HepG2 (cell line): Measurements from ENCODE around the gene EZH1. TPM values are rescaled to one million over a fixed set of nuclear protein-coding genes. Genes with fewer than 3 reads are reported as not detected.

Experiments
- ATAC-seq: fragments of 200-7000 bp; cut with Tn5 transposase; 3 replicates; pipeline ENCODE4 v1.9.1; 2020; ENCODE audit warnings: mild to moderate bottlenecking, moderate library complexity
- BruUV-seq: library from RNA; stranded (reverse); fragments of 400-500 nt; replicated peaks from 2 replicates; lab custom pipeline; 2021; lab: Mats Ljungman, UMichigan
- CTCF ChIA-PET: fragments of 300-600 bp; formaldehyde crosslinking; extraction: SDS; loops from one replicate; lab custom pipeline; 2021; ENCODE audit warnings: low total read pairs, inconsistent platforms, low intra/inter-chr PET ratio; lab: Yijun Ruan, JAX
- POLR2A ChIA-PET: fragments of 350-600 bp; sonication (Branson Sonifier 250); formaldehyde crosslinking; loops from one replicate; lab custom pipeline; 2020; ENCODE audit warnings: antibody characterized with exemption, inconsistent platforms; lab: Yijun Ruan, JAX
- DNase-seq: peaks from one replicate; pipeline ENCODE4 v3.0.0-alpha.2; 2015; ENCODE audit warnings: low spot score
- FAIRE-seq: peaks from 3 replicates; lab custom pipeline; 2011; peaks lifted over from hg19 to GRCh38; lab: Jason Lieb, UNC
- H2AFZ ChIP-seq: one replicate; pipeline ENCODE4 v1.6.1; 2011; ENCODE audit warnings: low read length, inconsistent platforms
- H3K27ac ChIP-seq: fragments of 300-600 bp; 3 replicates; pipeline ENCODE4 v1.8.0; 2011; ENCODE audit warnings: mixed run types, mild to moderate bottlenecking, mixed read lengths, low read length, inconsistent platforms; ENCODE audit not compliant: insufficient read depth; ENCODE audit errors: extremely low read length
- H3K27me3 ChIP-seq, 2 experiments: fragments of 200-600 bp in 1 of 2; 2 replicates in 1 of 2; 3 replicates in 1 of 2; pipeline versions ENCODE4 v1.6.0 to v1.8.0; 2011; ENCODE audit warnings: low read length in 2 of 2, mild to moderate bottlenecking in 2 of 2, moderate library complexity in 2 of 2, inconsistent platforms in 1 of 2; ENCODE audit not compliant: insufficient read depth in 2 of 2, control insufficient read depth in 1 of 2
- H3K36me3 ChIP-seq, 2 experiments: fragments of 200-600 bp in 1 of 2; replicated peaks in 1 of 2; 2 replicates in 1 of 2; 3 replicates in 1 of 2; pipeline versions ENCODE4 v1.5.1 to v1.8.0; 2011; ENCODE audit warnings: low read length in 2 of 2, inconsistent platforms in 1 of 2; ENCODE audit not compliant: insufficient read depth in 2 of 2, control insufficient read depth in 1 of 2
- H3K4me1 ChIP-seq: 2 replicates; pipeline ENCODE4 v1.5.1; 2012; ENCODE audit warnings: low read length, inconsistent platforms; ENCODE audit not compliant: insufficient read depth
- H3K4me2 ChIP-seq: 2 replicates; pipeline ENCODE4 v1.6.0; 2011; ENCODE audit warnings: low read depth, low read length, inconsistent platforms
- H3K4me3 ChIP-seq, 3 experiments: fragments of 200-600 bp in 1 of 3; sonication (generic), shearing (Covaris generic) in 1 of 3; replicated peaks in 1 of 3; 2 replicates each; pipeline ENCODE4 v1.5.1; 2011 to 2016; ENCODE audit warnings: low read length in 3 of 3, inconsistent platforms in 2 of 3, low read depth in 2 of 3, mild to moderate bottlenecking in 2 of 3, control low read depth in 1 of 3, mixed read lengths in 1 of 3; ENCODE audit not compliant: insufficient read depth in 1 of 3
- H3K79me2 ChIP-seq: one replicate; pipeline ENCODE4 v1.6.1; 2011; ENCODE audit warnings: low read length, inconsistent platforms; ENCODE audit not compliant: insufficient read depth
- H3K9ac ChIP-seq: 2 replicates; pipeline ENCODE4 v1.6.0; 2011; ENCODE audit warnings: mild to moderate bottlenecking, low read depth, low read length, inconsistent platforms; ENCODE audit not compliant: insufficient read depth
- H3K9me3 ChIP-seq: 2 replicates; pipeline ENCODE4 v1.5.1; 2012; ENCODE audit warnings: mild to moderate bottlenecking, low read length
- H4K20me1 ChIP-seq: 2 replicates; pipeline ENCODE4 v1.6.0; 2011; ENCODE audit warnings: inconsistent platforms, mild to moderate bottlenecking, low read length, moderate library complexity; ENCODE audit not compliant: insufficient read depth
- ARNT ChIP-seq: fragments of 450-650 bp; IDR thresholded peaks from 2 replicates; pipeline ENCODE4 v1.6.1; 2017
- CHD4 ChIP-seq: fragments of 200-600 bp; sonication (generic); IDR thresholded peaks from 2 replicates; pipeline ENCODE4 v1.7.0; 2017; ENCODE audit warnings: mild to moderate bottlenecking, low read length, borderline replicate concordance
- ELF1 ChIP-seq: sonication (generic); formaldehyde crosslinking; IDR thresholded peaks from 2 replicates; pipeline ENCODE4 v1.4.0; 2020; ENCODE audit warnings: missing genetic modification reagents
- HNF4G ChIP-seq, 2 experiments: sonication (generic) in 1 of 2; formaldehyde crosslinking in 1 of 2; IDR thresholded peaks; 2 replicates each; pipeline versions ENCODE4 v1.4.0 to v1.6.1; 2011 to 2020; ENCODE audit warnings: borderline replicate concordance in 2 of 2, low read depth in 2 of 2, mild to moderate bottlenecking in 2 of 2, low read length in 1 of 2, missing genetic modification reagents in 1 of 2, moderate library complexity in 1 of 2
- SP1 ChIP-seq, 2 experiments: fragments of 450-650 bp in 1 of 2; sonication (generic) in 1 of 2; formaldehyde crosslinking in 1 of 2; IDR thresholded peaks; 2 replicates each; pipeline versions ENCODE4 v1.4.0 to v1.6.1; 2016 to 2020; ENCODE audit warnings: missing genetic modification reagents in 1 of 2
- SYNCRIP ChIP-seq: fragments of 200-400 bp; formaldehyde crosslinking; IDR thresholded peaks from 2 replicates; pipeline ENCODE4 v1.6.1; 2018; ENCODE audit warnings: mild to moderate bottlenecking, low read depth, low read length; ENCODE audit not compliant: insufficient read depth
- TCF7L2 ChIP-seq: IDR thresholded peaks from 2 replicates; pipeline ENCODE4 v1.6.1; 2011; ENCODE audit warnings: mild to moderate bottlenecking, low read depth, low read length, moderate library complexity
- ZBTB38 ChIP-seq: sonication (generic); formaldehyde crosslinking; IDR thresholded peaks from 2 replicates; pipeline ENCODE4 v1.5.1; 2020; ENCODE audit warnings: mild to moderate bottlenecking, missing genetic modification reagents
- ZNF251 ChIP-seq: sonication (generic); formaldehyde crosslinking; IDR thresholded peaks from 2 replicates; pipeline ENCODE4 v1.9.0; 2021; ENCODE audit warnings: mild to moderate bottlenecking, missing genetic modification reagents
- ZNF780A ChIP-seq: sonication (generic); formaldehyde crosslinking; IDR thresholded peaks from 2 replicates; pipeline ENCODE4 v1.8.0; 2022; ENCODE audit warnings: mild to moderate bottlenecking, missing genetic modification reagents, moderate library complexity
- WGBS: methylation state at CpG from one replicate; pipeline ENCODE4 v1.1.6; 2017; ENCODE audit warnings: low lambda C conversion rate; 5-methylcytosine and 5-hydroxymethylcytosine counted together
- in situ Hi-C: cut with HindIII; loops from 2 replicates; pipeline ENCODE4 v1.10.0; 2017; ENCODE audit warnings: low pct_unique_long_range_greater_than_20kb; ENCODE audit not compliant: extremely low pct_ligation_motif_present
- intact Hi-C: fragments of 100-400 bp; cut with micrococcal nuclease; formaldehyde crosslinking; loops from one replicate; pipeline ENCODE4 v1.10.0; 2022; ENCODE audit not compliant: unreplicated experiment
- polyA plus RNA-seq, 8 experiments: library from polyadenylated mRNA; depleted of rRNA in 3 of 8; stranded (reverse) in 7 of 8; unstranded in 1 of 8; fragments of >200 nt; fragmentation: Illumina TruSeq in 4 of 8; extraction: Trizol in 4 of 8; gene quantifications; 2 replicates each; pipeline versions ENCODE4 v1.2.1 to v1.2.3, GENCODE V29; 2011 to 2016; ENCODE audit warnings: low read depth in 4 of 8, missing spikeins in 1 of 8, mixed read lengths in 1 of 8; ENCODE audit not compliant: insufficient read depth in 1 of 8
- total RNA-seq, 5 experiments: library from RNA; depleted of rRNA; stranded (reverse); fragments of >200 nt; fragmentation: Illumina TruSeq; extraction: Trizol; gene quantifications; 2 replicates each; pipeline ENCODE4 v1.2.3, GENCODE V29; 2016; ENCODE audit warnings: low read depth in 1 of 5
- TF ChIP-seq, protein P1 (sequence below): sonication (generic); formaldehyde crosslinking; IDR thresholded peaks from 2 replicates; pipeline ENCODE4 v1.5.1; 2020; ENCODE audit warnings: mild to moderate bottlenecking, missing genetic modification reagents, moderate library complexity

Gene EZH1
- total and polyA plus RNA-seq, 2 of the 13 experiments (the other 11 are each of a cell fraction or from before 2014, with no cell fraction given) = 11.6 to 24.0 TPM

DNA sequence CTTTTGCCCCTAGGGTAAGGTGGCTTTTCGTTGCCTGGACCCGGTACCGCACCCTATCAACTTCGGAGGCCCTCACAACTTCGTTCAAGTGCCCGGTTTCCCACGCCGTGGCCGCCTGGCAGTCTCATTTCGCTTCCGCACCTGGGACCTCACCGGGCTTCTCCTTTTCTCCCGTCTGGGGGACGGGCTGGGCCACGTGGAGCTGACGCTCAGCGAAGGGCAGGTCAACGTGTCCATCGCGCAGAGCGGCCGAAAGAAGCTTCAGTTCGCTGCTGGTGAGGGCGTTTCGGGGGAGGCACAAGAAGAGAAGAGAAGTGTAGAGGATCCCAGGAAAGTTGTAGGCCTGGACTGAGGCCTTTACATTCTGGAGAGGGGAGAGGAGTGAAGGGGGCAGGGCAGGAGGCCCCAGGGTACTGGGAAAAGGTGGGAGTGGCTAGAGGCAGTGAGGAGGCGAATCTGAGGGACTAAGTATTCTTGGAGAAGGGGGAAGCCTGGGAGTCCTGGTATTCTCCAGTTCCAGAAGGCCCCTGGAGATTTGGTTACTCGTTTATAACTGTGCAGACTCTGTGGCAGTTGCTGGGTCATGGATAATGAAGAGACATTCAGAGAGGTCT, 57.0 kb downstream of the EZH1 start:
- BruUV-seq = no TSS peak

DNA sequence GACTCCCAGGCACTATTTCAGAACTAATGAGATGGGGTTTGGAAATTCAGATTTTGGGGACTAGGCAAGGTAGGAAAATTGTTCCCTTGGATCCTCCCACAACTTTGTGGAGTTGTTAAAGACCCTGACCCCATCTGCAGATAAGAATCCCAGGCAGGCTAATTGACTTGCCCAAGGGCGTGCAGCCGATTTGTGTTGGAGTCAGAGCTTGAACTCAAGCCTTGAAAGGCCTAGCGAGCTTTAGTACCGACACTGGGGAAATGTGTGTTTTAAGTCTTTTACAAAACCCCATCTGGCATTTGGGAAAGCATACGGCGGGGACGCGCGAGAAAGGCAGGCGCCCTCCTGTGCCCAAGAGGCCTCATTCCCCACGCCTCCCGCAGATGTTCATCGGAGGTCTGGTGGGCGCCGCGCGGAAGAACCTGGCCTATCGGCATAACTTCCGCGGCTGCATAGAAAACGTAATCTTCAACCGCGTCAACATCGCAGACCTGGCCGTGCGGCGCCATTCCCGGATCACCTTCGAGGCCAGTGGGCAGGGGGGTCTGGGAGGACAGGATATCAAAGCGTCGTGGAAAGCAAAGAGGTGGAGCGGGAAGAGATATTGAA, 58.2 kb downstream of the EZH1 start:
- in situ Hi-C loops = no loop called here
- H3K79me2 ChIP-seq = no peaks in the 10 kb centered on the region
- H3K9me3 ChIP-seq = no peaks in the 10 kb centered on the region
- peaks cover 0 to 1% of the 10 kb centered on the region in 2 experiments; a peak in 2 of 5 replicates for H3K36me3 ChIP-seq
- DNase-seq = no peak
- no peaks in the 10 kb centered on the region for H3K27me3 ChIP-seq
- 0 out of 2 replicates have a peak, but pooled peaks have one; percentile 32 for TF ChIP-seq ZBTB38 (CRISPR knock-in tag)
- no peak for TF ChIP-seq ZNF251 (CRISPR knock-in tag)
- TF ChIP-seq, all 625 proteins: peak for 1
- Histone ChIP-seq H3K9ac (no peak overlapping the region), H2AFZ (no peak overlapping the region), H3K4me2 (no peak overlapping the region), H3K4me3 (no peak overlapping the region), H4K20me1 (no peaks in the 10 kb centered on the region), H3K27ac (no peak overlapping the region), H3K4me1 (peaks cover 17% of the 10 kb centered on the region)
- FAIRE-seq (no peak), ATAC-seq (no peak)
- BruUV-seq = no TSS peak
- CTCF ChIA-PET = no interaction called here
- intact Hi-C loops = no loop called here
- WGBS = 97% methylated on average over 32 of the region's 32 CpGs
- POLR2A ChIA-PET = no interaction called here

More for the DNA sequence above, 57.0 kb downstream of the EZH1 start:
- FAIRE-seq = no peak
- H4K20me1 ChIP-seq = no peaks in the 10 kb centered on the region
- no peak overlapping the region for H3K27ac ChIP-seq
- 95% methylated on average over 27 of the region's 27 CpGs for WGBS
- ATAC-seq = no peak
- in situ Hi-C loops = no loop called here
- TF ChIP-seq ELF1 (CRISPR knock-in tag) (no peak), SYNCRIP (no peak), HNF4G (IDR thresholded peaks at IDR 0.05; ENCODE audit: borderline replicate concordance, low read depth, low read length) (no peak), HNF4G (CRISPR knock-in tag; IDR thresholded peaks at IDR 0.05; ENCODE audit: borderline replicate concordance, low read depth) (no peak), ARNT (no peak), SP1 (IDR thresholded peaks at IDR 0.05) (no peak), SP1 (CRISPR knock-in tag; IDR thresholded peaks at IDR 0.05) (no peak), ZNF780A (CRISPR knock-in tag) (no peak), TCF7L2 (no peak), CHD4 (no peak)
- TF ChIP-seq, protein P1, sequence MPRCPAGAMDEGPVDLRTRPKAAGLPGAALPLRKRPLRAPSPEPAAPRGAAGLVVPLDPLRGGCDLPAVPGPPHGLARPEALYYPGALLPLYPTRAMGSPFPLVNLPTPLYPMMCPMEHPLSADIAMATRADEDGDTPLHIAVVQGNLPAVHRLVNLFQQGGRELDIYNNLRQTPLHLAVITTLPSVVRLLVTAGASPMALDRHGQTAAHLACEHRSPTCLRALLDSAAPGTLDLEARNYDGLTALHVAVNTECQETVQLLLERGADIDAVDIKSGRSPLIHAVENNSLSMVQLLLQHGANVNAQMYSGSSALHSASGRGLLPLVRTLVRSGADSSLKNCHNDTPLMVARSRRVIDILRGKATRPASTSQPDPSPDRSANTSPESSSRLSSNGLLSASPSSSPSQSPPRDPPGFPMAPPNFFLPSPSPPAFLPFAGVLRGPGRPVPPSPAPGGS = no peak
- peaks cover 0 to 1% of the 10 kb centered on the region in 2 experiments; a peak in 2 of 5 replicates for H3K36me3 ChIP-seq
- ChIA-PET CTCF (no interaction called here), POLR2A (no interaction called here)
- H3K9ac ChIP-seq = no peak overlapping the region
- no peak overlapping the region for H3K4me2 ChIP-seq
- H3K4me3 ChIP-seq = no peak overlapping the region
- no peak for DNase-seq
- no peak overlapping the region for H2AFZ ChIP-seq
- H3K79me2 ChIP-seq = no peaks in the 10 kb centered on the region
- H3K27me3 ChIP-seq = no peaks in the 10 kb centered on the region
- H3K9me3 ChIP-seq = no peaks in the 10 kb centered on the region
- H3K4me1 ChIP-seq = peaks cover 8% of the 10 kb centered on the region
- intact Hi-C loops = no loop called here
